ENCODE results near the gene MRS2. TPM values are rescaled to one million over a fixed set of nuclear protein-coding genes. Genes with fewer than 3 reads are reported as not detected.
"Not testable (repeated sequence)": the region's sequence is repeated elsewhere in the genome, so short reads cannot be mapped to it uniquely, and the experiment has no call there.

The MRS2 gene
- total and polyA plus RNA-seq, 8 donors: 7.4 to 17.4 (median 12.6) TPM

- no peak overlapping the region for H3K27ac ChIP-seq
- intact Hi-C loops (cut with DNase I): no loop called here
- H3K27me3 ChIP-seq: no peaks in the 10 kb centered on the region
- no peaks in the 10 kb centered on the region for H3K9me3 ChIP-seq
- peaks cover 3 to 71% (median 16%) of the 10 kb centered on the region in 3 donors for H3K36me3 ChIP-seq
- H3K4me1 ChIP-seq: no peaks in the 10 kb centered on the region
- FAIRE-seq: no peak
- TF ChIP-seq CTCF (IDR thresholded peaks at IDR 0.05): no peak
- WGBS, 2 donors: 93 to 95% methylated on average over 4 of the region's 4 CpGs
- no peak overlapping the region for H3K4me3 ChIP-seq
- no peak for DNase-seq
- ATAC-seq: no peak
Measured at GRCh38 chr6:24412294-24412693, 9.6 kb downstream of the MRS2 start.

GRCh38 chr6:24414531-24414930 lies 11.8 kb downstream of the MRS2 start:
- H3K27ac ChIP-seq; H3K27me3 ChIP-seq; FAIRE-seq; H3K4me1 ChIP-seq; intact Hi-C loops (cut with DNase I); ATAC-seq; DNase-seq; H3K9me3 ChIP-seq; H3K4me3 ChIP-seq: not testable (repeated sequence)
- peaks cover 8 to 82% (median 30%) of the 10 kb centered on the region in 3 donors for H3K36me3 ChIP-seq
- 97% methylated on average over 15 of the region's 15 CpGs for WGBS, 2 donors

GRCh38 chr6:24415753-24416152 lies 13.0 kb downstream of the MRS2 start:
- Histone ChIP-seq H3K9me3 (no peaks in the 10 kb centered on the region), H3K27me3 (no peaks in the 10 kb centered on the region), H3K4me3 (no peak overlapping the region), H3K27ac (no peak overlapping the region), H3K4me1 (no peaks in the 10 kb centered on the region), H3K36me3 (peaks cover 8 to 88% (median 39%) of the 10 kb centered on the region in 3 donors)
- ATAC-seq (no peak), DNase-seq (no peak), FAIRE-seq (no peak)
- 88 to 90% methylated on average over 4 of the region's 4 CpGs for WGBS, 2 donors
- no peak for TF ChIP-seq CTCF (IDR thresholded peaks at IDR 0.05)
- intact Hi-C loops (cut with DNase I): no loop called here

GRCh38 chr6:24419526-24419925 lies 16.8 kb downstream of the MRS2 start:
- ATAC-seq (no peak), FAIRE-seq (no peak), DNase-seq (no peak)
- no peak overlapping the region for H3K4me3 ChIP-seq
- H3K9me3 ChIP-seq: no peaks in the 10 kb centered on the region
- H3K27ac ChIP-seq: no peak overlapping the region
- no peak for TF ChIP-seq CTCF (IDR thresholded peaks at IDR 0.05)
- H3K36me3 ChIP-seq: peaks cover 8 to 86% (median 41%) of the 10 kb centered on the region in 3 donors
- H3K4me1 ChIP-seq: no peaks in the 10 kb centered on the region
- H3K27me3 ChIP-seq: no peaks in the 10 kb centered on the region
- intact Hi-C loops (cut with DNase I): no loop called here

GRCh38 chr6:24425091-24425490 lies 22.4 kb downstream of the MRS2 start:
- no peak for TF ChIP-seq CTCF (IDR thresholded peaks at IDR 0.05)
- DNase-seq: no peak
- H3K27ac ChIP-seq: no peak overlapping the region
- H3K4me1 ChIP-seq: no peaks in the 10 kb centered on the region
- H3K27me3 ChIP-seq: no peaks in the 10 kb centered on the region
- FAIRE-seq: no peak
- no peak overlapping the region for H3K4me3 ChIP-seq
- H3K9me3 ChIP-seq: no peaks in the 10 kb centered on the region
- WGBS, 2 donors: 81 to 83% methylated on average over 2 of the region's 2 CpGs
- intact Hi-C loops (cut with DNase I): no loop called here
- no peak for ATAC-seq
- H3K36me3 ChIP-seq: peaks cover 0 to 52% (median 20%) of the 10 kb centered on the region in 3 donors

Measured in pancreas (tissue), 10 donors.